Kidney glomerular epithelial cell (primary cell): Measurements from ENCODE around the gene MAGI2.
"Not testable (repeated sequence)": the region's sequence is repeated elsewhere in the genome, so short reads cannot be mapped to it uniquely, and the experiment has no call there.

Experiments
- DNase-seq: peaks from one replicate; lab custom pipeline; 2025; lab: John Stamatoyannopoulos, UW

The MAGI2 gene

DNA sequence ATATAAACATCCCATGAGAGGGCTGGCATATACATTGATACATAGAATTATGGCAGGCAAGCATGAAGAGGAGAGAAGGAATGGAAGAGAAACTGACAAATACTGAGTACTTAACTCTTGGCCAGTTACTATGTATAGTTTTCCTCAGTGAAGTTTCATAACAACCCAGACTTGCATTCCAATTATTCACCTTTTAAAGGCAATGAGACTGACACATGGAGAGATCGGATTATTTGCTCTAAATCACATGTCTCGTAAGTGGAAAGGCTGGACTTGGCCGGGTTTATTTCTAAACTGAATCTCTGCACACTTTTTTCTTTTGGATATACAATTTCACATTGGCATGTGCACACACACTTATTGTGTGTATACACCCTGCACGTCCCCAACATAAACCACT lies 1106.6 kb downstream of the MAGI2 start:
- DNase-seq, result no peak

DNA sequence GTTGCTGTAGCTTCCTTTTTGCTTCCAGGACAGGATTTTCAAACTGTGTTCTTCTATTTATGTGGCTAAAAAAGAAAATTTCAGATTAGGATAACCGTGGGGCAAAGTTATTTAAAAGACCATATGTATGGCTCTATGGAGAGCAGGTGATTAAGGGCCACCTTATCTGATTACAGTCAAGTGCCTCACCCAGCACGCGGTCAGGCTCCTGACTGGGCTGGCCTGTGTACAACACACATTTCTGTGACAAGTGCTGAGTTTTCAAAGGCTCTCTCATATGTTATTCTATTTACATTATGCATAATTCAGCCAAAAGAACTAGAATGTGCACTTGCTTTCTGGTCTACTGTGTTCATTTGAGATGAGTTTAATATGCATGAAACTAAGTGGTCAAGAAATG lies 1107.5 kb downstream of the MAGI2 start:
- DNase-seq, result no peak

DNA sequence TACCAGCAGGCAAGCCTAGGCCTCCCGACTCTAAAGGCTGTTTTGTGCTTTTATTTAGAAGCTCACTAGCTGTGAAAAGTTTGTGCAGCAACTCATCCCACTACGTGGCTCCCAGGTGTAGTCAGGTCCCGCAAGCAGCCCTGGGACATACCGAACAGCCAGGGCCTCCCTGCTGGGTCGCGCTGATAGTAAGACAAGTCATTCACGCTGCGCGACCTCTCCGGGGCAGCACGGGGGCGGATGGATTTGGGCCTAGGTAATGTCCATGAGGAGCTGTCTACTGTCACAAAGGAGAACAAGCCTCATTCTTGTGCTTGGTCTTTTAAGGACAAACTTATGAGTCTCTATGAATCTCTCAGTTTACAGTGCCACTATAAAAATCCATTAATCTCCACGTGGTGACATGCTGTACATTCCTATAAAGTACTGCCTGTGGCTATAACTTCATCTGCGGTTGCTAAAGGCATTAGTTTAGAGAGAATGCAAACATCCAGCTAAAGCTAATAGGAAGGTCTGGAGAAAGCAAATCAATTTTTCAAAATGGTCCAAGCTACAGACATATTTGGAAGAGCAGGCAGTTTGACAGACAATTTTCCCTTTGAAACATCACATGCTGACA lies 1108.1 kb downstream of the MAGI2 start:
- no peak for DNase-seq

DNA sequence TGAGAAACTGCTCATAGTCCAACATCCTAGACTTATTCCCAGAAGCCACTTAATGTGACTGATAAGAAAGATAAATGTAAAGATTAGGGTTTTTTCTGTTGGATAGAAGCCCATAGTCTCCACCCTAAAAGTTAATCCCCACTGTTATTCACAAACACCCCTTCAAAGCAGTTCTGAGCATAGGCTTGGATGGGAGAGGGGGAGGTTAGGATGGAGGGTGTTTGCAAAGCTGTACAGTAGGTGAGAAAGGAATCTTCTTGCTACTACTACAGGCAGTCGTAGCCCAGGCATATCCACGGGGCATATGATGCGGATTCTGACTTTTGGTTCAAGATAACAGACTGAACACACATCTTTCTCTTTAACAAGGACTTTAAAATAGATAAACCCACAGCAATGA lies 1119.0 kb downstream of the MAGI2 start:
- no peak for DNase-seq

DNA sequence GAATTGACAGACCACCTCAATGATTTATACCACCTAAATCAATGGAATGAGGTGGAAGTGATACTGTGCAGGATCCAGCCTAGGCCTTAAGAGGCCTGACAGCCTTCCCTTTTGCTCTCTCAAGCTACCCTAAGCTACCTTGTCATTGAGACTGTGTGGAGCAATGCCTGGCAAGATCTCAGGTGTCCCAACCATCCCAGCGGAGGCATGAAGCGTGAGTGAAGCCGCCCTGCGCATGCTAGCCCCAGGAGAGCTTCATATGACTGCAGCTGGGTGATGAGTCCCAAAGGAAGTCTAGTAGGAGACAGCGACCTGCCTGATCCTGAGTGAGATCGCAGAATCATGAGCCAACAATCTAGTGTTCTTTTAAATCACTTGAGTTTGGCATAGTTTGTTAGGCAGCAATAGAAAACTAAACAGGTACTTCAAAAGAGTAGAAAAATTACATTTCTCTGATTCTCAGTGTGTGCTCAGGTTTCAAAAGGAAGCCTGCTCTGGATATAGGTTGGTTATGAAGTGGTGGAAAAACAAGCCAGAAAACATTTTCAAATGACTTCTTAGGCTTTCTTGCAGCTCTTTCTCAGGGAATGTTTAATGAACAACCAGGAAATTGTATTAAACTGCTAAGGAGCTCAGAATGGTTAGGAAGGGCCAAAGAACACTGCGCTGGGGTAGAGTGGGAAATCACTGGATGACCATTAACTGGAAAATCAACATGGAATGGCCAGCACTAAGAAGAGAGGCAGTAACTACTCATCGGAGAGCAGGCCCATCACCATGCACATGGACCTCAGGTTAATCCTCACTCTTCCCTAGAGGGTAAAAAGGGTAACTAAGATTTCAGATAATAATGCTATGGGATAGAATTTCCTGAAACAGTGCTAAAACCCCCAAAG lies 1119.7 kb downstream of the MAGI2 start:
- no peak for DNase-seq

DNA sequence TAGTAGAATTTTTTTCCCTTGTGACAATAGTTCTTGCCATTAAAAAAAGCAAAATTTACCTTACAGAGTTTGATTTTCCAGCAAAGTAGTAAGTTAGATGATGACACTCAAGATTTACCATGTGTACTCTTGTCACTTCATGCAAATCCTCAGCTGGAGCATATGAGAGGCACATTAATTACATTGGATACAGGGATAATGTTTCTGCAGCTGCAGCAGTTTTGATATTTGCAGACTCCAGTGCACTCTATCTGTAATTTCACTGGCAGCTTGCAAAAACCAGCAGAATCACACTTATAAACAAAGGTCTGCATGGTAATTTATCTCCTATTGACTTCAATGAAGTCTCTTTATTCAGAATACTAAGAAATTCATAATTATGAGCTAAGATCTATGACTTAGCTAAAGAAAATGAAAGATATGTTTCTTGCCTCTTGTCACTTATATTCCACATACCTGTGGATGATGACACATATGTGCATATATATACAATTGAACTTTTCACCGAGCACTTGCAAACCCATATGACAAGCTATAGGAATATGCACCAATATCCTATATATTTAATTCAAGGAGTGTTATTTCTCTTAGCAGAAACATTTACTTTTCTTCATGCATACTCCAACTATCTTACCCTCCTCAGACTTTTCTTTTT lies 1124.3 kb downstream of the MAGI2 start:
- no peak for DNase-seq

DNA sequence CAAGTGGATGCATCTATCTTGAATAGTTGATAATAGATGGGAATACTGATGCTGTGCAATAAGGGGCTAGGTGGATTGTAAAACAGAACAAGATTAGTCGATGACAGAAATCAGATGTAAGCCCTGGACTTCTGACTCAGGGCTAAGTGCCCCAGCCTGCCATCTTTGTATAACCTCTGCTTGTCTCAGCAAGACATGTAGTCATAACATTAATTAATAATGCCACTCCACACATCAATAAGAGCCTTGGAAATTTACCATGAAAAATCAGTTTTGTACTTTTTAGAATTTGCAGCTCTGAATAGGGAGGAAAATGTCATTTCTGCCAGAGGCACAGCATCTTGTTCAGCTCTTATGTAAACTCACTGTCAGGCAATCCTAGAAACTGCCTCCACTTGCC lies 1125.7 kb downstream of the MAGI2 start:
- no peak for DNase-seq

DNA sequence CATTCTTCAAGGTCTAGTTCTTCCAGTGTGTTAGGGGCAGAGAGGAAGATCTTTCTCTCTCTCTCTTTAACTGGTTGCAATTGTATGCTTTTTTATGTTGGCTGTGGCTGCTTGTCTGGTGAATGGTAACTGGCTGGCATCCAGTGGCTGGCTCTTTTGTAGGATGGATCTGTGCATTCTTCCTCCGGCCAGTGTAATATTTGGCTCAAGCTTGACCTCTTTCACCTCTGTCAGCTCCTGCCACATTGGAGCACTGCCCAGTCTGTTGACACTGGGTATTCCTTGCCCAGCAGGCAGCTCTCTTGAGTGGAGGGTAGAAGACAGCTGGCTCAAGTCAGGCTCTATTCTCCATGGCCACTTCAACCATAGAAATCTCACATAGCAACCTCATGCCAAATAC lies 1126.6 kb downstream of the MAGI2 start:
- DNase-seq, result peak; percentile 79

DNA sequence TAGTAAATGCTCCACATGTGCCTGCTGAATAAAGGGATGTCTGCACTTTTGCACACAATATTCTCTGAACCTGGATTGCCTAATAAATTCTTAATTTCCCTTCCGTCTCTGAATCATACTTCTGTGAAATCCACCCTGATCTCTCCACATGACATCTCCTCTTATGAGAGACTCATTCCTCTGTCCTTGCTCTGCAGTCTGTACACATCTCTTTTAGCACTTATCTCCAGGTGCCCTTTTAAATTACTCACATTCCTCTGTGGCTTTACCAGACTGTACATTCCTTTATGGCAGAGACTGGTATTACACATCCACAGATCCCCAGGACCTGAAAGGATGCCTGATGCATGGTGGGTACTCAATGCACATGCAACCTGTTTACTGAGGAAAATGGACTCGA lies 1127.3 kb downstream of the MAGI2 start:
- peak; percentile 91 for DNase-seq

DNA sequence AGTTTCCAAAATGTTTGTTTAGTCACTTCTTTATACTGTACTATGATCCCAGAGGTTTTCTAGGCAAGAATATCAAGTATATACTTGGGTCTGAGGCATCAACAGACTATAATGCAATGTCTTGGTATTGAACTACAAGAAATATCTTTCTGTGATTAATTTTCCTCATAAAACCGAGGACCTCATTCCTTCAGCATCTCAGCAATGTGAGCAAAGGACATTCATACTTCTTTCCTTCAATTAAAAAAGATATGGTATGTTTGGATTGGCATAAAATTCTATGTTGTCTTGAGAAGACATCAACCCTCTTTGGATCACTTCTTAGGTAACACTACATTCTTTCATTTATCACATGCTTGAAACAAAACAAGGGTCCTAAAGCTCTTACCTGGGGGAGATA lies 1130.3 kb downstream of the MAGI2 start:
- DNase-seq, result no peak

DNA sequence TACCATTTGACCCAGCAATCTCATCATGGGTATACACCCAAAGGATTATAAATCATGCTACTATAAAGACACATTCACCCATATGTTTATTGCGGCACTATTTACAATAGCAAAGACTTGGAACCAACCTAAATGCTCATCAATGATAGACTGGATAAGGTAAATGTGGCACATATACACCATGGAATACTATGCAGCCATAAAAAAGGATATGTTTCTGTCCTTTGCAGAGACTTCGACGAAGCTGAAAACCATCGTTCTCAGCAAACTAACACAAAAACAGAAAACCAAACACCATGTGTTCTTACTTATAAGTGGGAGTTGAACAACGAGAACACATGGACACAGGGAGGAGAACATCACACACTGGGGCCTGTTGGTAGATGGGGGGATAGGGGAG lies 1131.2 kb downstream of the MAGI2 start:
- not testable (repeated sequence) for DNase-seq

DNA sequence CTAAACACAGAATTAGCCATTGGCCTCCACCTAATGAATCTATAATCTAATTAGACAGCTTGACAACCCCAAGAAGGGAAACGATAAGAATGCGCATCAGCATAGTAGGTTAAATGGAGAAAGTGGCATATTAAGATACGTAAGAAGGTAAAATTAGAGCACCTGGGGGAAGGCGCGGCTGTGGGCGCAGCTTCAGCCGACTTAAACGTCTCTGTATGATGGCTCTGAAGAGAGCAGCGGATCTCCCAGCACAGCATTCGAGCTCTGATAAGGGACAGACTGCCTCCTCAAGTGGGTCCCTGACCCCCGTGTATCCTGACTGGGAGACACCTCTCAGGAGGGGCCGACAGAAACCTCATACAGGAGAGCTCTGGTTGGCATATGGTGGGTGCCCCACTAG lies 1136.1 kb downstream of the MAGI2 start:
- DNase-seq, result no peak

DNA sequence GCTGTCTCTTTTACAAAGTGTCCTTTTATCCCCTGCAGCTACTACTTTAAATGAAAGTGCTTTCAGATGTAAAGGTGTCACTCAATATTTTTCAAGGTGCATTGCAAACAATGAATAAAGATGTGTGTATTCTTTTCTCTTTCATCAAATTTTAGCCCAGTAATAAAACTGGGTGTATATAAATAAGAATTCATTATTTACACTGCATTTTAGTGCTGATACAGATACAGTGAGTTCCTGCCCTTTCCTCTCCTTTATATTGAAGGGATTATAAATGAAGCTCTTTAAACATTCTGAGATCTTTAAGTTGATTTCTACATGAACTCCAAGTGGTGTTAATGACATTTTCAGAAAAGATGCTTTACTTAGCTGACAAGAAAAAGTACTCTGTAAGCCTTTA lies 1137.4 kb downstream of the MAGI2 start:
- no peak for DNase-seq

DNA sequence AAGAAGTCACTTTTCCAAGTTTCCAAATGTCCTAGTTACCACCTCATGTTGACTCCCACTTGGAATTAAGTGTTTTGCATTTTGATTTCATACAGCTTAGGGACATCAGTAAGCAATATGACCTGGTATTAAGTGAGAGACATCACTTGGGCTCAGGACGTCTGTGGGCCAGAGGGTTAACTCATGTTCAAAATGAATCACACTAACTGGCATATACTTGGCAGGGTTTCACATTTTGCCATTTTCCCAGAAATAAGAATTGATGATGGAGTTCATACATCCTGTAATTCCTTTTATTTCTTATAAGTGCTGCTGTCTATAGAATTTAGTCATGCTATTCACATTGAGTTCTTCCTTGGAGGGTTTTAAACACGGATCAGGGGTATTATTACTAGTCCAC lies 1138.3 kb downstream of the MAGI2 start:
- DNase-seq, result no peak

DNA sequence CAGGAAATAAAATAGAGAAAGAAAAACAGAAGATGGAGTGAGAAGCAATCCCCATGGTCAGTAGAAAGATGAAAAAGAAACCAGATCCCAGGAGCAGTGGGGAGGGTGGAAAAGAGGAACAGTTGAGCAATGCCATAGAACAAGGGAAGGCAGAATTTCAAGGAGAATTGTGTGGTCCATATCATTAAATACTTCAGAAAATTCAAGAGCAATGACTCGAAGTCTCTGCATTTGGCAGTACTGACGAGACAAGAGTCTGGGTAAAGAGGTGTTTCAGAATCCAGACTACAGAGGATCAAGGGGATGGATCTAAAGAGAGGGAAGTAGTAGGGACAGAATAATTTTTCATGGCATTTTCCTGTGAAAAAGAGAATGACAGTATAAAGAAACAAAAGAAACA lies 1142.3 kb downstream of the MAGI2 start:
- DNase-seq, result no peak

DNA sequence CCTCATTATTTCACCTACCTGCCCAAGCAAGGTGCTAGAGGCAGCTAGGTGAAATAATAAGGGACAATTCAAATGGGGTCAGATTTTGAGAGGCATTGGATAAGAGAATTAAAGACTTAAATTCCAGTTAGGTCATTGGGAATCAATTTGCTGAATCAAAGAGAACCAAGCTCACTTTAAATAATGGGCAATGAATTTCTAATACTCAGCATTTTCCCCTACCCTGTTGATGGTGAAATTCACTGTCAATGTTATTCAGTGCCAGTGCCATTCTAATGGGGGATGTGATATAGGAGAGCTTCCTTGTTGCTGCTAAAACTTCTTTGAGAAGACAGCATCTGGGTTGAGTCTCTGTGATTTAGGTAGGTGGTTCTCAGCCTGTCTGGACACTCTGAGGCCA lies 1145.6 kb downstream of the MAGI2 start:
- no peak for DNase-seq

DNA sequence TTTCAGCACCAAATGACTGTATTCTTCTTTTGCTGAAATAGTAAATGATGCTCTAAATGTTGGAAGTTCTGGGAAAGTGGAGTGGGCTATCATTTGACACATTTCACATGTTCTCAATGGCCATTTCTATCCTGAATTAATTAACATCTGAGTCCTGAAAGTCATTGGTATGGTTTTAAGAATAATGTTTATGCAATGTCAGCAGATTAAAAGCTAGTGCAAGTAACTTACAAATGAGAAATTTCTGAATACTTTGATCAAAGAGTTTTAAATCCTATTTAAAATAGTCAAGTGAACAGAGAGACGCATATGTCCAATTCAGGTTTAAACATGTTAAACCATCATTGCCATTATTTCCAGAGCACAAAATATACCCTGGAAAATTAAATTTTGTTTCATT lies 1146.8 kb downstream of the MAGI2 start:
- DNase-seq, result no peak

DNA sequence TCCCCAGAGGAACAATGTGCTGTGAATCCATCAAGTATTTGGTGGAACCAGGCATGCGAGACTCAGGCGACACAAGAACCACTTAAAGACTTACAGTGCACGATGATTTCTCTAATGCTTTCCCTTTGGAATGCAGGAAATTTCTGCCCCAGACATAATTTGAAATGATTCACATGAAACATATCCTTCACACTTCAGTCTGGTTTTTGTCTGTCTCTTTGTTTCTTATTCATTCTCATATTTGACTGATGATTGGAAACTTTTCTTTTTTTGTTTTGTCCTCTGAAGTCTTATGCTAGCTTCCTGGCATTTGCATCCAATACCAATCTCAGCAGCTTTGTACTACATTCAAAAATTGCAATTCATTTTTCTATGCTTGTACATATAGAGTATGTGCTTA lies 1152.1 kb downstream of the MAGI2 start:
- DNase-seq, result peak; percentile 73

DNA sequence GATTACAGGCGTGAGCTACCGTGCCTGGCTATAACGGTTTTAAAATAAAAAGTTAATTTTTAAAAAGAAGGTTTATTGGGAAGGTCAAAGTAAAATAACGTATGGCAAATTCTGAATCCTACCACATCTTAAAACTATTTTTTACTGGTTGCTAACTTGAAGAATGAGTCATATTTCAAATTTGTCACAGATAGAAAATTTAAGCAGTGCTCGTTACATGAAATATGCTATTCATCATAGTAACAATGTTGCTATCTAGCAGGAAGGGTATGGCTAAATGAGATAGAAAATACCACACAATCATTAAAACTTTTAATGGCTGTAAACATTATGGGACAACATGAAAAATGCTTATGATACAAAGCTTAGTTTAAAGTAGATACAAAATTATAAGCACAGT lies 1154.4 kb downstream of the MAGI2 start:
- no peak for DNase-seq

DNA sequence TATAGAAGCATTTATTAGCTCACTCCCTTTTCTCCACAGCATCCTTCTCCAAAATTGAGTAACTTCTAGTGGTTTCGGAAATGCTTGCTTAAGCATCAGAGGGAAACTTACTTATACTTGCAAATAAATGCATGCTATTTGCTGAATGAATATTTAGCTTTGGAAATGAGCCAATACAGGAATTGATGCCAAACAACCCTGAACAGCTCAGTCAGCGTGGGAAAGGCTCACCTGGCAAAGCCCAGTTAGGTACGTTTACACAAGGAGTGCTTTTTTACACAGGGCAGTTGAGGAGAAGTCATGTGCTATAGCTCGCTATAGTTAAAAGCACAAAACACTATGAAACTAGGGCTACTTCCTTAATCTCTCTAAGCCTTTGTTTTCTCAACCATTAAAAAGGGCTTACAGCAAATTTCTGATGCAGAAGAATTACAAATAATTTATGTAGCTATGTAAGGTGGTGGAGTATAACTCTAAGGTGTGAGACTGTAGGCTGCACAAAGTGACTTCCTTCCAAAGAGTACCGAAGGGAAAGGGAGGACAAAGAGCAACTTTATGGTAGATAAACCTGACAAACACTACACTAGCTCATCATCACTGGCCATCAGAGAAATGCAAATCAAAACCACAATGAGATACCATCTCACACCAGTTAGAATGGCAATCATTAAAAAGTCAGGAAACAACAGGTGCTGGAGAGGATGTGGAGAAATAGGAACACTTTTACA lies 1156.7 kb downstream of the MAGI2 start:
- no peak for DNase-seq

DNA sequence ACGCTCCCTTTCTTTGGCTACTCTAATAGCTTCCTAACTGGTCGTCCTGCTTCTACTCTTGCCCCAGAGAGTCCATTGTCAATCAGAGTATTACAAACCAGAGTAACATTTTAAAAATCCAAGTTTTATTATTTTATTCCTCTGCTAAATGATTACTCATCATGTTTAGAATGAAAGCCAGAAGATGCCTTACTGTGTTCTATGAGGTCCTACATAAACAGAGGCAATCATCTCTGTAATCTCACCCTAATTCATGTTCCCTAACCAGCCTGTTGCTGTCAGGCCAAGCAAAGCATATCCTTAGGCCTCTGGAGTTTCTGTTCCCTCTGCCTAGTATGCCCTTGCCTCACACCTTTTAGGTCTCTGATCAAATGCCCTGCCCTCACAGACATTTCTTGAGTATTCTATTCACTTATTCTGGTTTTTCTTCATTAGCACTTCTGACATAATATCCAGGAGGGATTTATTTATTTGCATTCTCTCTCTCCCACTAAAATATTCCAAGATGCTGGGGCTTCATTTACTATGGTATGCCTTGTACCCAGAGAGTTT lies 1157.3 kb downstream of the MAGI2 start:
- no peak for DNase-seq

DNA sequence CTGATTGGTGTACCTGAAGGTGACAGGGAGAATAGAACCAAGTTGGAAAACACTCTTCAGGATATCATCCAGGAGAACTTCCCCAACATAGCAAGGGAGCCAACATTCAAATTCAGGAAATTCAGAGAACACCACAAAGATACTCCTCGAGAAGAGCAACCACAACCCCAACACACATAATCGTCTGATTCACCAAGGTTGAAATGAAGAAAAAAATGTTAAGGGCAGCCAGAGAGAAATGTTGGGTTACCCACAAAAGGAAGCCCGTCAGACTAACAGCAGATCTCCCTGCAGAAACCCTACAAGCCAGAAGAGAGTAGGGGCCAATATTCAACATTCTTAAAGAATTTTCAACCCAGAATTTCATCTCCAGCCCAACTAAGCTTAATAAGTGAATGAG lies 1164.0 kb downstream of the MAGI2 start:
- DNase-seq, result not testable (repeated sequence)
